ENCODE measurements around the gene ZBTB11.

GRCh38 chr3:101703169-101703568, 26.2 kb upstream of the ZBTB11 start:
- TF ChIP-seq CTCF (IDR thresholded peaks at IDR 0.05) (no peak), POLR2A (IDR thresholded peaks at IDR 0.05) (no peak), EP300 (IDR thresholded peaks at IDR 0.05) (no peak)

All from stomach (tissue), 4 donors.